Measurements from ENCODE around the gene DGUOK.

Gene DGUOK

DNA sequence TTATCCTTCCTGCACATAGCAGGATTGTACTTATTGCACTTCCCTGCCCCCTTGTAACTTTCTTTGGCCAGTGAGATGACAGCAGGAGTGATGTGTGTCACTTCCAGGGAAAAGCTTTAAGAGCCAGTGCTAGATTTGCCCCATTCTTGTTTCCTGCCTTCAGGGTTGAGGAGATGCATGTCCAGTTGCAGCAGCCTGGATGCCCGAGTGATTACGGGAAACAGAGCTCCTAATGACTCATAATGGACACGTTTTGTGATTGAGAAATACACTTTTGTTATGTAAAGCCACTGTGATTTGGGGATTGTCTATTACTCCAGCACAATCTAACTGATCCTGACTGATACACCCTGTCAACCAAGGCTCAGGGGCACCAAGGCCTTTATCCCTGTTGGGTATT, 53.0 kb downstream of the DGUOK start:
- no peak for DNase-seq (ENCODE audit: low read depth)

GRCh38 chr2:73980566-73980965, 53.9 kb downstream of the DGUOK start:
- no peak for DNase-seq (ENCODE audit: low read depth)

GRCh38 chr2:73981081-73982001, 54.7 kb downstream of the DGUOK start:
- DNase-seq (ENCODE audit: low read depth), result no peak

- no peak for DNase-seq (ENCODE audit: low read depth)
Observed at GRCh38 chr2:73982140-73982617, 55.5 kb downstream of the DGUOK start.

GRCh38 chr2:73983322-73984202, 56.9 kb downstream of the DGUOK start:
- no peak for DNase-seq (ENCODE audit: low read depth)

- DNase-seq (ENCODE audit: low read depth), result peak; percentile 65
Observed at GRCh38 chr2:73984203-73984921, 57.7 kb downstream of the DGUOK start, which contains the start of gene TET3. TET3 (plus strand) TSS chr2:73984910; CDS start chr2:73986404, 1,494 bp downstream.

DNA sequence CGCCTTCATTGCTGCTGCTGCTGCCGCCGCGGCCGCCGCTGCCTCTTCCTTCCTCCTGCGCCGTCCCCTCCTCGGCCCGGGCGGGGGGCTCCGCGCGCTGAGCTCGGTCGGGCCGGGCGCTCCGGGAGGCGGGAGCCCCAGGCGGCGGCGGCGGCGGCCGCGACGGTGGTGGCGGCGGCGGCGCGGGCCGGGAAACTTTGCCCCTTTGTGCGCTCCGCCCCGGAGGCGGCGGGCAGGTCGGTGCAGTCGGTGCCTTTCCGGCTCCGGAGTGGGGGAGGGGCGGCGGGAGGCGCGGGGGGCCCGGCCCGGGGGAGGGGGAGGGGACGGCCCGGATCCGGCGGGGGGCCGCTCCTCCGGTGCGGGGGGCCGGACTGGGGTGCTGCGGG, 58.2 kb downstream of the DGUOK start:
- no peak for DNase-seq (ENCODE audit: low read depth)

- DNase-seq (ENCODE audit: low read depth), result peak; percentile 58
Observed at GRCh38 chr2:73985308-73986084, 58.8 kb downstream of the DGUOK start.

DNA sequence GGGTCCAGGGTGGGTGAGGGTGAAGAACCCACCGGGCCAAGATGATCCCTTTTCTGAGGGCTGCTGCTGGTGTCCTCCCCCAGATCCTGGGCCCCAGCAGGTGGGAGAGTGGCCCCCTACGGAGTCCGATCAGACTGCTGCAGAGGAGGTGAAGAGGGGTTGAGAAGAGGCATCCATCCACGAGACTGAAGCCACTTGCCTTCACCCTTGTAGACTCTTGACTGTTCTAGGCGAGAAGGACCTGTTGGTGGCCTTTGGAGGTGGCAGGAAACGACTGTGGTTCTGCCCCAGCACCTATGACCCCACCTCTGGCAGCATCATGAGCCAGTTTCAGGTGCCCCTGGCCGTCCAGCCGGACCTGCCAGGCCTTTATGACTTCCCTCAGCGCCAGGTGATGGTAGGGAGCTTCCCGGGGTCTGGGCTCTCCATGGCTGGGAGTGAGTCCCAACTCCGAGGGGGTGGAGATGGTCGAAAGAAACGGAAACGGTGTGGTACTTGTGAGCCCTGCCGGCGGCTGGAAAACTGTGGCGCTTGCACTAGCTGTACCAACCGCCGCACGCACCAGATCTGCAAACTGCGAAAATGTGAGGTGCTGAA, 59.5 kb downstream of the DGUOK start:
- DNase-seq (ENCODE audit: low read depth), result no peak

DNA sequence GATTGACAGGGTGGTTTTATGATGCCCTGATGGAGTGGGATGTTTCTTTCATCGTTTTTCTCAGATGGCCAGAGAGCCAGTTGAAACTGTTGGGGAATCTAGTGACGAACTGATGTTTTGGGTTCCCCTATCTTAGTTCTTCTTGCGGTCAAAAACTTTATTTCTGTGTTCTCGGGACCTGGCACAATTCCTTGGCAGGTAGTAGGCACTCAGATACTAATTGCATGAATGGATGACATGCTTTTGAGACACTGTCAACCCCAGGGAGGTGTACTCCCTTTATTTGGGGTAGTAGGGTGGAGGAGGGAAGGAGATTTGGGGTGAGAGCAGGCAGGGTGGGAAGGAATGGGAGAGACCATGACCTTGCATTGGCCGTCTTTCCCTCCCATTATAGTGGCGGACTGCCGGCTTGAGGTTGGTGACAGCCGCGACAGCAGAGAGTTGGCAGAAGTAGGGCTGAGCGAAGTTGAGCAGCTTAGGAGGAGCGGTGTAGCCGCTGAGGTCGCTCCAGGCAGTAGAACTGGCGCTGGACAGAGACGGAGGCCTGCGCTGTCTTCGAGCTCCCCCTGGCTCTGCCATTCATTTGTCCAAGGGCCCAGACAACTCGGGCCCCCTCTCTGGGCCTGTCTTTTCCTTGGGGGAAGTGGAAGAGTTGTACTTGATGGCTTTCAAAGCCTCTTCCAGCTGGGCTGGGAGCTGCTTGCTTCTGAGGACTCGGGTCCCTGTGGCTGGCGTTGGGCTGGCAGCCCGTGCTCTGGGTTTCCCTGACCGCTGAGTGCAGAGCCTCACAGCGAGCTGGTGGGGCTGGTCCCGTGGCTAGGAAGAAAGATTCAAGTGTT, 60.6 kb downstream of the DGUOK start:
- DNase-seq (ENCODE audit: low read depth), result no peak

GRCh38 chr2:73987948-73988700, 61.4 kb downstream of the DGUOK start:
- DNase-seq (ENCODE audit: low read depth), result no peak

DNA sequence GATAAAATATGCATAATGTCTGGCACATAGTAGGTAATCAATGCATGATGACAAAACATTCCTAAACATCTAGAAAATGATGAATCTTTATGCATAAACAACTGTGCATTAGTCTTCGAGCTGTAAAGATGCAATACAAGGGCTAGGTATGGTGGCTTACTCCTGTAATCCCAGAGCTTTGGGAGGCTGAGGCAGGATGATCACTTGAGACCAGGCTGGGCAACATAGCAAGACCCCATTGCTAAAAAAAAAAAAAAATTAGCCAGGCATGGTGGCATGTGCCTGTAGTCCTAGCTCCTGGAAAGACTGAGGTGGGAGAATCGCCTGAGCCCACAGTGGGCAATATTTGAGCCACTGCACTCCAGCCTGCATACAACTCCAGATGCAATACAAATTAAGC, 63.3 kb downstream of the DGUOK start:
- DNase-seq (ENCODE audit: low read depth), result no peak

DNA sequence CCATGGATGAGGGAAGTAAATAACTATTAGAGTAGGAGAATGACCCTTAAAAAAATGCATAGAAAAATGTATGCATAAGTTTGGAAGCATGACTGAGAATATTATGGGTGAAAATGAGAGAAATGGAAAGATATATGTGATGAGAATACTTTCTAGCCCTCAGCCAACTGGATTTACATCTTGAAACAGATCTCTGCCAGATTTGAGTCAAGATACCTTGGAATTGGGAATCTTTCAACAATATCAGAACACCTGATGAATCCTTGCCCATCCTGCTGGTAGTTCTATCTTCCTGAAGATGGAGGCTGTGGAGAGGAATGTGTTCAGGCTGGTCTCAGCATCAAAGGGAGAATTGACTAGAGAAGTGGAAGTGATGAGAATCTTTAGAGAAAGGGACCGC, 63.9 kb downstream of the DGUOK start:
- no peak for DNase-seq (ENCODE audit: low read depth)

DNA sequence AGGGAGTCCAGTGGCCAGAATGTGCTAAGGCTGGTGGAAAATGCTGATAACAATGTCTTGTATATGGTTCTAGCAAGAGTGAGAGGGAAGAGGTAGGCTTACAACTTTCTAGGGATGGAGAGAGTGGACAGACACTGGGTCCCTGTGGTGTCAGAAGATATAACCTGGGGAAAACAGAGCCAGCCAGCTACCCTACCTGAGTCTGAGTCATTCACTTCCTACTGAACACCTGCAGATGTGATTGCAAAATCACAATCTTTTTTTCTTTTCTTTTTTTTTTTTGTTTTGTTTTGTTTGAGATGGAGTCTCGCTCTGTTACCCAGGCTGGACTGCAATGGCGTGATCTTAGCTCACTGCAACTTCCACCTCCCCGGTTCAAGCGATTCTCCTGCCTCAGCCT, 65.4 kb downstream of the DGUOK start:
- no peak for DNase-seq (ENCODE audit: low read depth)

DNA sequence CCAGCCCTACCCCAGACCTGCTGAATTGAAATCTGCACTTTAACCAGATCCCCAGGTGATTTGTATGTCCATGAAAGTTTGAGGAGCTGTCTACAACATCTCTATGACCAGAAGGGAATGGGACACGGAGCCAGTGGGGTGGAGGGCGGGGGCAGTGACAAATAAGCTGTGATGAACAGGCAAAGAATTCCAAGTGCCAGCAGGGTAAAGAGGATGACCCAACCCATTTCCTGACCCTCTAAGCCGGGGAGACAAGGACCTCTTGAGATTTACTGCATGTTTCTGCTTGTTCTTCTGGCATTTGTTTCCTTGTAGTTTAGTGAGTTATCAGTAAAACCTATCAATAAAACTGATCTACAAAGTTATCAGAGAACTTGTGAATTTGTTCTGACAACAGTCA, 66.7 kb downstream of the DGUOK start:
- DNase-seq (ENCODE audit: low read depth), result no peak

GRCh38 chr2:73993778-73994177, 67.1 kb downstream of the DGUOK start:
- no peak for DNase-seq (ENCODE audit: low read depth)

- DNase-seq (ENCODE audit: low read depth), result no peak
Observed at GRCh38 chr2:73994178-73994831, 67.6 kb downstream of the DGUOK start.

GRCh38 chr2:73995810-73996209, 69.1 kb downstream of the DGUOK start:
- DNase-seq (ENCODE audit: low read depth), result no peak

DNA sequence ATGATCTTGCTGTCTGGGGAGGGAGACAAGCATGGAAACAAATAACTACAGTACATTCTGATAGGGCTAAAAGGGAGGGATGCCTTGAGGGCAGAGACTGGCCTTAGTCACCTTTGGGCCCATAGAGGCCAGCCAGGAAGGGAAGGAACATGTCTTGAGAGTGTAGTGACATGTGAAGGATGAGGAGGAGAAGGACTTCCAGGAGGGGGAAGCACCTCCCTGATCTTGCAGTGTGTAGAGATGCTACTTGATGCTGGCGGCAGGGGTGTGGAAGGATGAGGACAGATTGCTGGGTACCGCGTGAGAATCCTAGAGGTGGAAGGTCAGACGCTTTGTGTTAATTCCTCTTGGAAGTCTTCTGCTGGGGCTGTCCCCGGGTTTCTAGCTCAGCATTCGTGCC, 71.1 kb downstream of the DGUOK start:
- no peak for DNase-seq (ENCODE audit: low read depth)

Data from activated T-cell treated with anti-CD3 and anti-CD28 coated beads for 48 hours (primary cell).